Bronchial epithelial cell (primary cell): ENCODE measurements around the gene SIMC1. TPM values are rescaled to one million over a fixed set of nuclear protein-coding genes. Genes with fewer than 3 reads are reported as not detected.
A peak's percentile ranks its signal among the peaks of the same experiment; 100 is the strongest.

Experiments used
- DNase-seq: peaks from one replicate; pipeline ENCODE4 v3.0.0-alpha.2; 2010; ENCODE audit warnings: low read depth
- FAIRE-seq: peaks from 2 replicates; lab custom pipeline; 2011; peaks lifted over from hg19 to GRCh38; lab: Jason Lieb, UNC
- H3K27me3 ChIP-seq: 2 replicates; pipeline ENCODE4 v1.5.1; 2011; ENCODE audit warnings: low read length; ENCODE audit not compliant: control insufficient read depth, insufficient read depth
- H3K36me3 ChIP-seq: 2 replicates; pipeline ENCODE4 v1.5.1; 2011; ENCODE audit warnings: low read length; ENCODE audit not compliant: control insufficient read depth, insufficient read depth
- H3K4me3 ChIP-seq: 2 replicates; pipeline ENCODE4 v1.5.1; 2011; ENCODE audit warnings: mild to moderate bottlenecking, low read depth, low read length, control low read depth
- total RNA-seq: library from RNA; depleted of rRNA; stranded (reverse); fragments of >200 nt; gene quantifications from 2 replicates; pipeline ENCODE4 v1.2.1, GENCODE V29; 2014
- TF ChIP-seq, protein P1 (sequence below): IDR thresholded peaks from 2 replicates; pipeline ENCODE4 v1.5.1; 2011; ENCODE audit warnings: mild to moderate bottlenecking, moderate library complexity, low read length, control low read depth, inconsistent platforms; ENCODE audit not compliant: insufficient read depth, severe bottlenecking

The SIMC1 gene
- total RNA-seq, 1 donor from 2014 or later, result 1.3 TPM

DNA sequence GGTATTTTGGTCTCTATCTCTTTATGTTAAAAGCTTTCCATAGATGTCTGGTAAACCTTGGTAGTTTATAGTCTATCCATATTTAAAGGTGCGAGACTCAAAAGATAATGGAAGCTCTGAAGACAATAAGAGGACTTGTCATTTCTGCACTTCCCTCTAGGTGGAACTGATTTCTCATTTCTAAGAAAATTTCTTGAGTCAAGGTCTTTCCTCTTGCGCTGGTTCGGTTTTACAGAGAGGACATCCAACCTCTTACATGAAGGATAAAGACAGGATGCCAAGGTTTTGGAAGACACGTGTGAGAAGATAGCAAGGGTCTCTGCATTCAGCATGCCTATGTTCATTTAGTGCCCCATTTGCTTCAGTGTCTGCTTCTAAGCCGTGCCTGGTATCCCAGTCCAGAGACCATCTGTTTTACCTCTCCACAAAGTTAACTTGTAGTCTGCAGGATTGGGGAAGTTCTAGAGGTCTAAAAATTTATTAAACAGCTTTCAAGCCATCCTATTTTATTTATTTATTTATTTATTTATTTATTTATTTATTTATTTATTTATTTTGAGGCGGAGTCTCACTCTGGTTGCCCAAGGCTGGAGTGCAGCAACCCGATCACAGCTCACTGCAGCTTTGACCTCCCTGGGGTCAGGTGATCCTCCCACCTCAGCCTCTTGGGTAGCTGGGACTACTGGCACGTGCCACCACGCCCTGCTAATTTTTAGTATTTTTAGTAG is 81.8 kb downstream of the SIMC1 start:
- FAIRE-seq (no peak), DNase-seq (peak; percentile 26)
- Histone ChIP-seq H3K36me3 (no peaks in the 10 kb centered on the region), H3K27me3 (no peaks in the 10 kb centered on the region), H3K4me3 (no peak overlapping the region)
- TF ChIP-seq, protein P1, sequence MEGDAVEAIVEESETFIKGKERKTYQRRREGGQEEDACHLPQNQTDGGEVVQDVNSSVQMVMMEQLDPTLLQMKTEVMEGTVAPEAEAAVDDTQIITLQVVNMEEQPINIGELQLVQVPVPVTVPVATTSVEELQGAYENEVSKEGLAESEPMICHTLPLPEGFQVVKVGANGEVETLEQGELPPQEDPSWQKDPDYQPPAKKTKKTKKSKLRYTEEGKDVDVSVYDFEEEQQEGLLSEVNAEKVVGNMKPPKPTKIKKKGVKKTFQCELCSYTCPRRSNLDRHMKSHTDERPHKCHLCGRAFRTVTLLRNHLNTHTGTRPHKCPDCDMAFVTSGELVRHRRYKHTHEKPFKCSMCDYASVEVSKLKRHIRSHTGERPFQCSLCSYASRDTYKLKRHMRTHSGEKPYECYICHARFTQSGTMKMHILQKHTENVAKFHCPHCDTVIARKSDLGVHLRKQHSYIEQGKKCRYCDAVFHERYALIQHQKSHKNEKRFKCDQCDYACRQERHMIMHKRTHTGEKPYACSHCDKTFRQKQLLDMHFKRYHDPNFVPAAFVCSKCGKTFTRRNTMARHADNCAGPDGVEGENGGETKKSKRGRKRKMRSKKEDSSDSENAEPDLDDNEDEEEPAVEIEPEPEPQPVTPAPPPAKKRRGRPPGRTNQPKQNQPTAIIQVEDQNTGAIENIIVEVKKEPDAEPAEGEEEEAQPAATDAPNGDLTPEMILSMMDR, result peak; percentile 9

DNA sequence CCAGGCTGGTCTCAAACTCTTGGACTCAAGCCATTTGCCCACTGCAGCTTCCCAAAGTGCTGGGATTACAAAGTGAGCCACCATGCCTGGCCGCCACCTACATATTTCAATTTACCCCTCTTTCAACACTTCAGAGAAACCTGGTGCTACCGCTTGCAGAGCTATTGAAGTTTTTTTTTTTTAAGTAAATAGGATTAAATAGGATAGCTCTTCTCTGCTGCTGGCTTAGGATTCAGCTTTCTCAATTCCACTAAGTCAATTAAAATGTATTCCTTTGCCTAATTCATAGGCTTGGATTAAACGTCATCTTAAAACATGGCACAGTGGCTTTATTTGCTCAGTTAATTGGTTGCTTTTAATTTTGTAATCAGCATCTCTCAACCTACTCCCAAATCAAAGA is 82.4 kb downstream of the SIMC1 start:
- H3K36me3 ChIP-seq, result no peaks in the 10 kb centered on the region
- FAIRE-seq (no peak), DNase-seq (no peak)
- H3K4me3 ChIP-seq, result no peak overlapping the region
- TF ChIP-seq, protein P1, result no peak
- H3K27me3 ChIP-seq, result no peaks in the 10 kb centered on the region

DNA sequence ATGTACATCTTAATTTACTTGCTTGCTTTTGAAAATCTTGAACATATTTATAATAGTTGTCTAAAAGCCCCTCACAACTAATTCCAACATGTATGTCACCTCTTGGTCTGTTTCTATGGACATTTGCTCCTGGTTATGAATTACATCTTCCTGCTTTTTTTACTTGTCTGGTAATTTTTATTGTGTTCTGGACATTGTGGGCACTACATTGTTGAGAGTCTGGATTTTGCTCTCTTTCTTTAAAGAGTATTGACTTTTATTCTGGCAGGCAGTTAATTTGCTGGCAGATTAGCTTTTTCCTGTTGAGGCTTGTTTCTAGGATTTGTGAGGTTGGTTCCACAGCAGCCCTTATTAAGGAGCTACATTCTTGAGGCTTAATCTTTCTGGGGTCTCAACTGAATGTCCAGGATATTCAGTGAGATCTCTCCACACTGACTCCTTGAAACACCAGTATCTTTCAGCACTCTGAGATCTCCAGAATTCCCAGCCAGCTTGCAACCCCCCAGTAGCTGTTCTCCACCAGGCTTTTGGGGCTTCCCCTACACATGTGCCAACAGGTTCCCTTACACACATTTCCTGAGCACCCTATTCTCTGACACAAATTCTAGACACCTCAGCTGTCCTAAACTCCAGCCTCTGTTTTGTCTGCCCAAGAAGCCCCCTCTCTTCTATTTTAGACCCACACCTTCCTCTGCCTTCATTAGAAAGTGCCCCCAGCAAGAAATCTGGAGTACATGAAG is 96.0 kb downstream of the SIMC1 start:
- TF ChIP-seq, protein P1, result no peak
- DNase-seq (peak; percentile 55), FAIRE-seq (no peak)
- Histone ChIP-seq H3K27me3 (no peaks in the 10 kb centered on the region), H3K36me3 (no peaks in the 10 kb centered on the region), H3K4me3 (no peak overlapping the region)

DNA sequence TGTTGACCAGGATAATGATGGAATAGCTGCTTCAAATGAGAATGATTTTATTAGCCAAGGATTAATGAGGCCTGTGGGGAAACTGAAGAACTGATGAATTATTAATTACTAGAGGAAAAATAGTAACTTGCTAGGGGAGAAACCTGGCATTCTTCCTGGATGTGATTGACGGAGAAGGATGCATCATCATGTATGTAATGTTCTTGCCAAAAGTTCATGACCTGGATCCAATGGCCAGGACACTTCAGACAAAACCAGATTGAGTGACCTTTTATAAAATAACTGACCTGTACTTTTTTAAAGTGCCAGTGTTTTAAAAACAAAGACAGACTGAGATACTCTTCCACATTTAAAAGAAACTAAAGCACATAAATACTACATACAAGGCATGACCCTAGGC is 99.7 kb downstream of the SIMC1 start:
- Histone ChIP-seq H3K36me3 (no peaks in the 10 kb centered on the region), H3K27me3 (no peaks in the 10 kb centered on the region), H3K4me3 (no peak overlapping the region)
- DNase-seq (no peak), FAIRE-seq (no peak)
- TF ChIP-seq, protein P1, result no peak

DNA sequence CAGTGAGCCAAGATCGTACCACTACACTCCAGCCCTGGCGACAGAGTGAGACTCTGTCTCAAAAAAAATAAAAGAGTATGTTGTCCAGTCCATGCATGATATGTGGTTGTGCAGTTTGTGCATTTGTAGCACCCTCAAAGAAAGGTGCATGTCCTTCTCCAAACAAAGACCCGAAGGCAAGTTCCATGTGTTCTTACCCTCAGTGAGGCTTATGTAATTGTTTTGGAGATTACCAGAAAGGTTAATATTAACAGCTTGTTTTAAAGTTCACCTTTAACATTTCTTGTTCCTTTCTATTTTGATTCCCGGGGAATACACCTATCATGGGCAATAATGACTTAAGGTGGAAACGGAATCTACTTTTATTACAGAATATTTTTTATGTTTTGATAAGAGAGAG is 101.1 kb downstream of the SIMC1 start:
- FAIRE-seq, result no peak
- Histone ChIP-seq H3K4me3 (no peak overlapping the region), H3K36me3 (no peaks in the 10 kb centered on the region), H3K27me3 (no peaks in the 10 kb centered on the region)
- TF ChIP-seq, protein P1, result no peak
- no peak for DNase-seq
